Activated T-helper 2 cell treated with anti-CD3 and anti-CD28 coated beads, Interferon-gamma antibody, Interleukin-2, Interleukin-4, amounts not matched to agents 10 μg/mL and 5 μg/mL and 100 μg/mL, durations not matched to agents 14 hours and 24 hours and 36 hours (primary cell): ENCODE results near the gene UHRF2. TPM values are rescaled to one million over a fixed set of nuclear protein-coding genes. Genes with fewer than 3 reads are reported as not detected.

ENCODE experiments used
- total RNA-seq: library from RNA; stranded (reverse); gene quantifications from 2 replicates; pipeline ENCODE4 v1.2.3, GENCODE V29; 2022

The UHRF2 gene
- total RNA-seq, 1 donor from 2014 or later = 79.7 TPM

Other genes with a start within 250 kb of the UHRF2 start
- not detected in 2 replicates for gene IL33, start 197.4 kb upstream of the UHRF2 start, total RNA-seq
- gene TPD52L3, start 84.8 kb upstream of the UHRF2 start, total RNA-seq = not detected in 2 replicates
- gene GLDC, start 232.5 kb downstream of the UHRF2 start, total RNA-seq = 1.0 and 1.4 TPM in 2 replicates